Activated CD8-positive, alpha-beta memory T cell treated with anti-CD3 and anti-CD28 coated beads for 4 hours (primary cell): ENCODE measurements around the gene ATXN7L1.

Experiments used
- DNase-seq, 2 donors: peaks; one replicate each; pipeline ENCODE4 v3.0.0-alpha.2; 2020; ENCODE audit warnings: low read depth in 2 of 2

ATXN7L1 gene

DNA sequence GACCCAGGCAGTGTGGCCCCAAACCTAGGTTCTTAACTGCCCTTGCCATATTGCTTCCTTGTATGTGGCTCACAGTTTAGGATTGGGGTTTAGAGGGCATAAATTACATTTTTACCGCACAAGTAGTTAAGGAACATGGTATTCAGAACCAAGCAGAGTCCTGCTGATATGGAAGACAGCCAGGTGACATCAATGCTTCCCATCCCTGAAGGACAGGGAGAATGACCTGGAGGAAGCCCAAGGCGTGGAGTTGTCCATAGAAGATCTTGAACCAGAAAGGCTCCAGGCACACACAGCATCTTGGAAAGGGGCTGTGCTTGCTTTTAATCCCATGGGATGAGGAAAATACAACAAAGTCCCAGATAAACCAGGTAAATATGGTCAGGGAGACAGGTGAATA is 48.3 kb downstream of the ATXN7L1 start:
- DNase-seq, result no peak

DNA sequence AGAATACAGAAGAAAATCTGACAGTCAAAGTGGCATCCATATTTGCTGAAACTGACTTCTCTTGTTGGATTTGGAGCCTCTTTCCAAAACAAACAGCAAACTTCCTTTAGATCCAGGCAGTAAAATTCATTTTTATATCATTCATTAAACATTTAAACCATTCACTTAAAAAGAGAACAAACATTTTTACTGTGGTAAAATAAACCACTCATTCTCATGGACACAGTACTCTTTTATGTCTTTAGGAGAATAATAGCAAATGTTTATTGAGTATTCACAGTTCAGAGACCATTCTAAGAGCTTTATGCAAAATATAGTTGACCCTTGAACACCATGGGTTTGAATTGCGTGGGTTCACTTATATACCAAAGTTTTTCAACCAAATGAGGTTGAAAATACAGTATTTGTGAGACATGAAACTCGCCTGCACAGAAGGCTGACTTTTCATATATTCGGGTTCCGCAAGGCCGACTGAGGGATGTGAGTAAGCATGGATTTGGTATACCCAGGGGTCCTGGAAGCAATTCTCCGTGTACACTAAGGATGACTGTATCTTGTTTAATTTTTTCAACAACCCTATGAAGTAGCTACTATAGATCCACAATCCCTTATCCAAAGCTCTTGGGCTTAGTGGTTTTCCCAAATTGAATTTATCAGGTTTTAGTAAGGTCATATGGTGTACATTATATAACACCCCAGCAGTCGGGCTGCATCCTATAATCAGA is 49.1 kb downstream of the ATXN7L1 start:
- no peak for DNase-seq

DNA sequence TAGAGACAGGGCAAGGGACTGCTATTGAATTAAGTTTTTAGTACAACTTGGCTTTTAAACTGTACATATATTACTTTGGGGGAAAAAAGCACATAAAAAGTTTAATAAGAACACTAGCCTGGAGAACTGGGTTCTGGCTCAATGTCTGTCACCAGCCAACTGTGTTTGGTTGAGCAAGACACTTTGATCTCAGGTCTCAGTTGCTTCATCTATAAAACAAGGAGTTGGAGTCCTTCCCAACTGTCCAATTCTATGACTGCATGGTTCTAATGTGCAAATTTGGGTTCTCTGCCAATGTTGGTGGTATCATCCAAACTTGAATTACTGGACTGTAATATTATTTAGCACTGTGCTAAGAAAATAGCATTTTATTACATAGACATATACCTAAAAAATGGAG is 50.3 kb downstream of the ATXN7L1 start:
- no peak for DNase-seq

DNA sequence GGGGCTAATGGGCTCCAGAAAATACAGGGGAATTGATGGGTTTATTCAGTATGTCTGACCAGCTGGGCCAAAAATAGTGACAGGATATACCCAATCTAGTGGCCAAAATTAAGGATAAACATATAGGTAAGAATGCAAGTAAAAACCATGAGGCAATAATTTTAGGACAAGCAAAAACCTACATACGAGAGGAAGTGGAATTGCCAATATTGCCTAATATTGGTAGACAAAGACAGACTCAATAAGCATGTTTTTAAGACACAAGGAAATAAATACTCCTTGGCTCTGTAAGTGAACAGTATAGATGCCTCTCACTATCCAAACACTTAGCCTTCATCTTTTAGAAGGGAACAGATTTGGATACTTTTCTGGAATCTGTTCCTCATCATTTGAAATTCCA is 51.0 kb downstream of the ATXN7L1 start:
- no peak for DNase-seq

DNA sequence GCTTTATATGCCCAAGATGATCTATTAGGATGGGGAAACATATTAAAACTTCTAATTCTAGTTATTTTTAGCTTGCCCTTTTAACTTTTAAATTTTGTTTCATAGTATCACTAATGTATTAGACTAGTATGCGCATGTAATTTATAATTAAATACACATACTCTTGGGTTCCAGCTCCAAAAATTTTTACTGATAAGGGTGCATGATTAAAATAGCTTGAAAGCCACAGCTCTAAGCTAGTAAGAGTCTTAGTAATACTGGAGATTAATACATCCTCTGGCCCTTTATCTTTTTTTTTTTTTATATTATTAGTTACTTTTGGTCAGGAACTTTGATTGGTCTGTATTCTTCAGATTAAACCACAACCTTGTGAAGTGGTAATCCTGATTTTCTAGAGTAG is 53.6 kb downstream of the ATXN7L1 start:
- no peak for DNase-seq

DNA sequence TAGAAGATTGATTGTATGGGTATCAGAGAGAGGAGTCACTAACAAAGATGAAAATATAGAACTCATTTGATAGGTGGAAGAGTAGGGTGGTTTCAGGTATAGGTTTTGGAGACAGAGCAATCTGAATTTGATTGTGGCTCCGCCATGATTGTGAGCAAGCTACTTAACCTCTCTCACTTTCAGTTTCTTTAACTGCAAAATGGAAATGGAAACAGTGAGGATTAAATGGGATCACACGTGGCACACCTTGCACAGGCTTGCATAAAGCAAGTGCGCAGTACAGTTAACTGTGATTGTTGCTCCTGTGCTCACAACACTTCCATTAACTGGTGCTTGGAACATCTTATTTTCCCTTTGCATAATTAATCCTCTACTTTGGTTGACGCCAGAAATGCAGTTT is 54.9 kb downstream of the ATXN7L1 start:
- no peak for DNase-seq

DNA sequence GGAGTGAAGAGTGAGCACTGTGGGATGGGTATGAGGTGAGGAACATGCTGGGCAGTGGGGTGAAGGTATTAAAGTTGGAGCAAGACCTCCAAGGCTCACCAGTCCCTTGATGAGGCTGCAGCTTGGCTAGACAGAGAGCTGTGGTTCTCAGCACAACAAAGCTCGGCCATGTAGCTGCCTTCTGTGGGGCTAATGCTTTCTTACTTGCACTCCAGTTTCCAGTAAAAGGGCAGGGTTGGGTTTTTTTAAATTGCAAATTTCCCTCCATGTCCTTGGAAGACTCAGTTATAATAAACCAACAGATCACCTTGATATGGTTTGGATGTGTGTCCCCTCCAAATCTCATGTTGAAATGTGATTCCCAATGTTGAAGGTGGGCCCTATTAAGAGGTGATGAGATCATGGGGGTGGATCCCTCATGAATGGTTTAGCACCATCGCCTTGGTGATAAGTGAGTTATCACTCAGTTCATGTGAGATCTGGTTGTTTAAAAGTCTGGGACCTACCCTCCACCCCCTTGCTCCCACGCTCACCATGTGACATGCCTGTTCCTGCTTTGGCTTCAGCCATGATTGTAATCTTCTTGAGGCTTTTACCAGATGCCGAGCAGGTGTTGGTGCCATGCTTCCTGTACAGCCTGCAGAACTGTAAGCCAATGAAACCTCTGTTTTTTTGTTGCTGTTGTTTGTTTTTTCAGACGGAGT is 55.9 kb downstream of the ATXN7L1 start:
- DNase-seq, result no peak

DNA sequence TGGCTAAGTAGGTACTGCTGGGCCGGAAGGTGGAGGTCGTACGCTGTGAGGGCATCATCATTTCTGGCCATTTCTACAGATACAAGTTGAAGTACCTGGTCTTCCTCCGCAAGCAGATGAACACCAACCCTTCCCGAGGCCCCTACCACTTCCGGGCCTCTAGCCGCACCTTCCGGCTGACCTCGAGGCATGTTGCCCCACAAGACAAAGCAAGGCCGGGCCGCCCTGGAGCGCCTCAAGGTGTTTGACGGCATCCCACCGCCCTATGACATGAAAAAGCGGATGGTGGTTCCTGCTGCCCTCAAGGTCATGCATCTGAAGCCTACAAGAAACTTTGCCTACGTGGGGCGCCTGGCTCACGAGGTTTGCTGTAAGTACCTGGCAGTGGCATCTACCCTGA is 56.8 kb downstream of the ATXN7L1 start:
- no peak for DNase-seq

DNA sequence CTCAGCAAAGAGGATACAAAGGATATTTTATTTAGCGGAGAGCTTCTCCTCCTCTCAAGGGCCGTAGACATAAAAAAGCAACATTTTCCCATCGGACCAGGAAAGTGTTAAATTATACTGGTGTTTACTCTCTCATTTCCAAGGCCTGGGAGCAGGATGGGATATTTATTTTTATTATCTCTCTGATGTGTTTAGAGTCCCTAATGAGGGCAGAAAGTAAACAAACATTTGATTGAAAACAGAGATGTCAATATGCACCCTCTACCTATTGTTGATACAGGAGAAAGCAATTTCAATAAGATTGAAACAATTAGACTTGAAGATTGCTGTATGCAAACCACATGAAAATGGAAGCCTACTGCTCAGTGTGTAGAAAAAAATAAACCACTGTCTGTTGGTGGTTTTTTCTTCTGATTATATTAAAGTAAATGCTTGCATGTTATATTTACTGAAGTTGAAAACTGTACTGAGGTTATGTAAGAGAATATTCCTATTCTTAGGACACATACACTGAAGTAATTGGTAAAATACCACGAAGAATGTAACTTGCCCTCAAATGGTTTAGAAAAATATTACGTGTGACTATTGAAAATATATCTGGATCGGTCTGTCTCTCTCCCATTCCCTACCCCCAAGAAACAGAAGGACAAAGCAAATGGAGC is 59.3 kb downstream of the ATXN7L1 start:
- no peak for DNase-seq

DNA sequence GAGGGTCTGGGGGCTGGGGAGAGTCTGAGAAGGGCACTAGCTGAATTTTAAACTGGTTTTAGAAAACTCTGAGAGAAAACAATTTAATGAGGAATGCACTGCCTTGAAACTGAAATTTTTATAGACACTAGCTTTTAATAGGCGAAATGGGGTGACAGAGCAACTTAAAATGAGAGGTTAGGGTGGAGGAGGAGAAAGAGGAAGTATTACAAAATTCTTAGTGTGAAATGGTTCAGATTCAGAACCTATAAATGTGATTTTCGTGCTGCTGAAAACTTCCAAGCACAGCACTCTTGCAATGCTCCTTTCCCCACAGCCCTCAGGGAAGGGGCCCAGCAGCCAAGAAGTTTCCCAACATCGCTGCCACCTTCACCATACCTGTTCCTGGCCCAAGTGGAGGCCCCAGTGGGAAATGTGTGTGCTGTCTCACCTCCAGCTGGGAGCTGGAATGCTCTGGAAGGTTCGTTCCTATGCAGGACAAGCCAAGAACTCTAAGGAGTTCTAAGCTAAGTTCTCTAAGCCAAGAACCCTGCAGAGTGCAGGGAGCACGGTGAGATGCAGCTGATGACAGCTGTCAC is 60.0 kb downstream of the ATXN7L1 start:
- no peak for DNase-seq

DNA sequence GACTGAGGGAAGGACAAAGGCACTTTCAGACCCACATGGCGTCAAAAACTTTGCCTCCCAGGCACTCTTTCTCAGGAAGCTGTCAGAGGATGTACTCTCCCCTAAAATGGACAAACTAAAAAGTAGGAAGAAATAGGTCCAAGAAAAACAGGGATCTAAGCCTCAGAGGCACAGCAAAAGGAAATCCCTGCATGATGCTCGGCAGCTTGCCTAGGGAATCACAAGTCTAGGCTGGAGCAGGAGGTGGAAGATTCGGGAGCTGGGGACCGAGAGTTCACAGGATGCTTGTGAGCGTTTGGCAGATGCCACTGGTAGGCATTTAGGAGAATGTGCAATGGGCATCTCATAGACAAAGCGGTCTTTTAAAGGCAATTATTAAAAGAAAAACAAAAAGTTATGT is 60.8 kb downstream of the ATXN7L1 start:
- no peak for DNase-seq

DNA sequence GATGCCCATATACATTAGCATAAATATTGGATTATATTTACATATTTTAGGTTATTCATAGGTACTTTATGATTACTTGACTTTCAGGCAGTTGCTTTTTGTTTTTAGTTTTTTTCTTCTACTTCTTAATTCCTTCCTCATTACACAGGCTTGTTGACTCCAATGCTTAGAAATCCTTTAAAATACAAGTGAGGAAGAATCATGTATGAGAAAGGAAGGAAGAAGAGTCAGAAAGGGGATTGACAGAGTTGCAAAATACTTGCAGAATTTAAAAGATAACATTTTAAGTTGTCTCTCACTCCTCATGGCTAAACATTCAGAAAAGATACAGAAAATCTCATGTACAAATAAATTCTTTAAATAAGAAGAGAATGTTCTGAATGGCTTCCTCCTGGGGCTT is 61.9 kb downstream of the ATXN7L1 start:
- no peak for DNase-seq

DNA sequence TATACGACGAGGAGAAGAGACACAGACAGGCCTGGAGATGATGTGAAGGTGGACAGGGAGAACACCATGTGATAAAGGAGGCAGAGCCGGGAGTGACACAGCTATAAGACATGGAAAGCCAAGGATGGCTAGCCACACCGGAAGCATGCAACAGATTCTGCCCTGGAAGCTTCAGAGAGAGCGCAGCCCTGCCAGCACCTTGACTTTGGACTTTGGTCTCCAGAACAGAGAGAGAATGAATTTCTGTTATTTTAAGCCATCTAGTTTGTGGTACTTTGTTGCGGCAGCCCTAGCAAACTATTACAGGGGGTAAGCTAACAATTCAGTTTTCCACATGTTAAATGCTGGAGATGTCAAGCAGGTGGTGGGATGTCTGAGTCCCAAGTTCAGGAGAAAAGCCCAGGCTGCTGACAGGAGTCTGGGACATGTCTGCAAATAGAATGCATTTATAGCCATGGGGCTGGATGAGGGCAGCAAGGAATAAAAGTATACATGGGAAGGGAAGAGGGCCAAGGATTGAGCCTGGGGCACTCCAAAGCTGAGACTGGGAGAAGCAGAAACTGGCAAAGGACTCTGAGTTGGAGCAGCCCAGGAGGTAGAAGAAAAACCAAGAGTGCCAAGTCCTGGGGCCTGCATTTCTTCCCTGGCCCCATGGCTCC is 65.1 kb downstream of the ATXN7L1 start:
- DNase-seq, result no peak

DNA sequence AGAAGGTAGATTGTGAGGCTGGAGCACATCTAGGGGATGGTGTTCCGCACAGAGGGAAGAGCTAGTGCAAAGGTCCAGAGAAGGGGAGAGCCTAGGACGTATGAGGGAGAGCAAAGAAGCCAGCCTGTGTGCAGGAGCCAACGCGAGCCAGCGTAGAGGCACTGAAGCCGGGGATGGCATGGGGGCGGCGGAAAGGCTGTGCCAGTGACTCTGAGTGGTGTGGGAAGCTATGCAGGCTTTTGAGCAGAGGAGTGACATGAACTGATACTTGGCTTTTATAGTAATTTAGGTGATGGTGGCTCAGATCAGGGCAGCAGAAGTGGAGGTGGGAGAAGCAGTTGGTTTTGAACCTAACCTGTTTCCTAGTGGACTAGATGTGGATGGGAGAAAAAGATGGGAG is 65.8 kb downstream of the ATXN7L1 start:
- no peak for DNase-seq

DNA sequence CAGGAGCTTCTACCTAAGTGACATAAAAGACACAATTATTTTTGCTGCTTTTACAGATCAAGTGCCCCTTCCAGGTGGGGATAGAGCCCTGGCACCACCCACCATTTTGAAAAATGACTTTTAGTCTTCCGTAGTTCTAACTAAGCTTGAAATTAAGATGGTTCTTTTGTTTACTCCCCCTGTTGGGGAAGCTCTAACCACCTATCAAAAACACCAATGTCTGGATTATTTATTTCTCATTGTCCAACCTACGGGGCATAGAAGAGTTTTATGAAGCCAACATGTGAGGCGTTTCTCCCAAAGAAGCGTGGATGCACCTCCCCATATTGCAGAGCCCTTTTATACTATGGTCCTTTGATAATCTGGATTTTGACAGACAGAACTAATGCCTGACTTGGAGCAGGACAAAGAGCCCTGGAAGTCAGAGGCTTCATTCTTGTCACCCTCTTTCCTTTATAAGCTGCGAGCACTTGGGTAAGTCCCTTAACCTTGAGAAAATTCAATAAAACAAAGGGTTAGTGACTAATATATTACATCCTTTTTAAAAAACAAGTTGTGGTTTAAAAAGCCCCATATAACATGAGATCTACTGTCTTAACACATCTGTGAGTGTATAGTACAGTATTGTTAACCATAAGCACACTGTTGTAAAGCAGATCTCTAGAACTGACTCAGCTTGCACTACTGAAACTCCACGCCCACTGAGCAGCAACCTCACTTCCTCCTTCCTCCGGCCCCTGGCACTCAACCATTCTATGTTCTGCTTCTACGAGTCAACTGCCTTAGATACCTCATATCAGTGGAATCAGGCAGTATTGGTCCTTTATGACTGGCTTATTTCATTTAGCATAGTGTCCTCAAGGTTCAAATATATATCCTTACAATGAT is 67.5 kb downstream of the ATXN7L1 start:
- peak; percentile 63 to 74 for DNase-seq

DNA sequence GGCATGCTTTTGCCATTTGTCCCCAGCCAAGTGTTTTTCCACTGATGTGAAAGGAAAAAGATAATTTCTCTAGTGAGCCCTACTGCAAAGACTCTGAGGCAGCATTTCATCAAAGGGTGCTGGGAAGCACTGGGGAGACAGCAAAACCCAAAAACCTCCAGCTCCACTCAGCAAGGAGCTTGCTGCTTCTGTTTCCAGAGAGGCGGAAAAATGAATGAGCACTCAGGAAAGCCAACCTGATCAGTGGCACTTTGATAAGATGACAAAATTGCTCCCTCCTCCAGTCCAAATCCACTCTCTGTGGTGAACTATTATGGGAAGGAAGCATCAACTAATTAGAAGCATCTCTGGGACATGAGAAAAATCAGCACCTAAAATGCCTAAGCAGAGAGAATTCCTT is 68.2 kb downstream of the ATXN7L1 start:
- DNase-seq, result no peak

DNA sequence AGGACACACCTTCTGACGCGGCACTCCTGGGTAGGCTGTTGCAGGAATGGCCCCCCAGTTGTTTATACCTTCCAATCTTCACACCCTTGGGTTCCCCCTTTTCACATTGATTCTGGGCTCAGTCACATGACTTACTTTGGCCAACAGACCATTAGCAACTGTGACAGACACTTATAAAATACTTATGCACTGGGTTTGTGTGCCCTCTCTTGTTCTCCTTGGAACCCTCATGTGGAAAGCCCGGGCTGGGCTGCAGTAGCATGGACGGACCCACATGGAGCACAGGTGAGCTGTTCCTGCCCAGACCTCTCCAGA is 69.0 kb downstream of the ATXN7L1 start:
- no peak for DNase-seq

DNA sequence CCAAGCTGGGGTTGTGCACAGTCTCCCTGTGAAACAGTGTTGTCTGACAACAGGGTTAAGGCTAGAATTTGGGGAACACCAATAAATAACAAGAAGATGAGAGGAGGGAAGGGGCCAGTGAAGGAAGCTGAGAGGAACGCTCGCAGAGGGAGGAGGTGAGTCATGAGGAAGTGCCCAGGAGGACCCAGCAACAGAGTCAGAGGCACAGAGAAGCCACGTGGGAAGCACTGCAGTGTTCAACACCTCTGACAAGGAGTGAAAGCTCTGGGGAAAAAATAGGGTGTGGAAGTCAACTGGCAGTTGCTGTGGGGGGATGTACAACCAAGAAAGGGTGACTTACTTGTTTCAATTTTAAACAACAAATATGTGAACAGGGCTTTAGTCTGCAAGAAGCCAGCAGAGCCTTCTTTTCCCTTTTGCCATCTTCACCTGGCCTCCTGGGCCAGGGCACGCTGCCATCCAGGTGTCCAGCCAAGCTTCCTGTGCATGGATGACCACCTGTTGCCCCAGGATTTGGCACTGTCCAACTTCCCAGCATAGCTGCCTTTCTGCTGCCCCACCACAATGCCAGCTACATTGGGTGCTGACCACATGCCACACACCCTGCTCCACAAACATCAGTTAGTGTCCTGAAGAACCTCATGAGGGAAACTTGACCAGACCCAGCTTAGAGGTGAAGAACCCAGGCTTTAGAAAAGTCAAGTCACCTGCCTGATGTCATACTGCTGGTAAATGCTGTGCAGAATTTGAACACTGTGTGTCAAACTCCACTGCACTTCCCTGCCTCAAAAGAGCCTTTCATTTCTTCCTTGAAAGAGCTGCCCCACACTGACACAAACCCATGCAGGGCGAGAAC is 69.6 kb downstream of the ATXN7L1 start:
- peak; percentile 16 to 48 for DNase-seq

DNA sequence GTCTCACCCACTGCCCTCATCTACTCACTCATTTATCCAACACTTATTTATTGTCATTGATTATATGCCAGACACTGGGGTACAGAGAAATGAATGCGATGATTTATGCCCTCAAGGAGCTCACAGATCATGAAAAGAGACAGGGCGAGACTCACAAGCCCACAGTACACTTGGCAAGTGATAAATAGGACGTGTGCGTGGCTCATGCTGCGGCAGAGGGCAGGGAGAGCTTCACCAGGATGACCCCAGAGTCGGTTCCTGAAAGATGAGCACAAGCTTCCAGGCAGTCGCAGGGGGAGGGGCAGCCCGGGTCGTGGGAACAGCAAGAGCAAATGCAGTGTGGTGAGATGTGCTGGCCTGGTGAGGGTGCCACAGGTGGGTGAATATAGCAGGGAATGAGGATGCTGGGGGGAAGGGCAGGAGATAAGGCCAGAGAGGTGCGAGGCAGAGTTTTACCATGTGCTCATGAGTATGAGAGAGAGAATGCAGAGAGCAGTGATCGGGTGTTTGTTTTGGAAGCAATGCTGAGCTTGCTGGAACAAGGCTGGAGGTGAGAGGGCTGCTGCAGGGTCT is 70.9 kb downstream of the ATXN7L1 start:
- DNase-seq, result no peak

DNA sequence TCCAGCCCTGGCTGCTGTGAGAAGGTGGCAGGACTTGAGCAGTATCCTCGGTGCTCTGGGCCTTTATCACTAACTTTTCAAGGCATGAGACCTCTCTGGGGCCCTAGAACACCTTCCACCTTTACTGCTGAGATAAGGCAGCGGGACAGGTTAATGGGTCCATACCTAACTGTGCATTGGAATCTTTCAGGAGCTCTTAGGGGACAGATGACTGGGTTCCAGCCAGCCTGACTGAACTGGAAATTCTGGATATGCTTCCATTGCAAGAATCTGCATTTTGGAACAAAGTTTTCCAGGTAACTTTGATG is 73.0 kb downstream of the ATXN7L1 start:
- DNase-seq, result no peak
